BE2C (cell line): ENCODE results near the gene GLCE.
"Not testable (repeated sequence)": the region's sequence is repeated elsewhere in the genome, so short reads cannot be mapped to it uniquely, and the experiment has no call there.

Experiments
- DNase-seq: peaks from one replicate; pipeline ENCODE4 v3.0.0-alpha.2; 2020
- H3K27me3 ChIP-seq: fragments of 250-450 bp; sonication (Bioruptor Pico); 2 replicates; pipeline ENCODE4 v1.5.1; 2020; ENCODE audit warnings: mild to moderate bottlenecking
- H3K36me3 ChIP-seq: fragments of 250-450 bp; sonication (Bioruptor Pico); 2 replicates; pipeline ENCODE4 v1.5.1; 2020; ENCODE audit warnings: mild to moderate bottlenecking
- H3K4me1 ChIP-seq: fragments of 250-450 bp; sonication (Bioruptor Pico); 2 replicates; pipeline ENCODE4 v1.5.1; 2020
- H3K4me3 ChIP-seq: 2 replicates; pipeline ENCODE4 v1.5.1; 2011; ENCODE audit warnings: low read depth, low read length
- H3K9me3 ChIP-seq: fragments of 250-450 bp; sonication (Bioruptor Pico); 2 replicates; pipeline ENCODE4 v1.5.1; 2020
- CTCF ChIP-seq: IDR thresholded peaks from 2 replicates; pipeline ENCODE4 v1.5.1; 2012; ENCODE audit warnings: mild to moderate bottlenecking, low read depth, low read length

The GLCE gene

GRCh38 chr15:69165637-69166025 is 5.2 kb downstream of the GLCE start:
- no peak overlapping the region for H3K4me3 ChIP-seq
- no peaks in the 10 kb centered on the region for H3K27me3 ChIP-seq
- H3K36me3 ChIP-seq, result no peaks in the 10 kb centered on the region
- no peaks in the 10 kb centered on the region for H3K9me3 ChIP-seq
- no peak for DNase-seq
- TF ChIP-seq CTCF, result no peak
- H3K4me1 ChIP-seq, result peaks cover 3% of the 10 kb centered on the region; the same call in 1 of the 2 replicates

GRCh38 chr15:69167218-69167846 is 6.9 kb downstream of the GLCE start:
- H3K9me3 ChIP-seq, result no peaks in the 10 kb centered on the region
- no peak overlapping the region for H3K4me3 ChIP-seq
- no peaks in the 10 kb centered on the region for H3K36me3 ChIP-seq

GRCh38 chr15:69168361-69168760 is 7.9 kb downstream of the GLCE start:
- H3K27me3 ChIP-seq, H3K9me3 ChIP-seq, DNase-seq, H3K4me1 ChIP-seq, H3K36me3 ChIP-seq, H3K4me3 ChIP-seq: not testable (repeated sequence)

More at GRCh38 chr15:69167218-69167846, 6.9 kb downstream of the GLCE start:
- H3K27me3 ChIP-seq, result no peaks in the 10 kb centered on the region
- DNase-seq, result no peak
- H3K4me1 ChIP-seq, result peaks cover 3% of the 10 kb centered on the region; the same call in 1 of the 2 replicates
- no peak for TF ChIP-seq CTCF

- H3K4me3 ChIP-seq, H3K36me3 ChIP-seq, H3K27me3 ChIP-seq, DNase-seq, H3K9me3 ChIP-seq, H3K4me1 ChIP-seq: not testable (repeated sequence)
Observed at GRCh38 chr15:69169540-69169939, 9.1 kb downstream of the GLCE start.

- TF ChIP-seq CTCF, result no peak
- no peaks in the 10 kb centered on the region for H3K27me3 ChIP-seq
- no peak overlapping the region for H3K4me3 ChIP-seq
- peaks cover 3% of the 10 kb centered on the region; the same call in 1 of the 2 replicates for H3K4me1 ChIP-seq
- no peaks in the 10 kb centered on the region for H3K36me3 ChIP-seq
- H3K9me3 ChIP-seq, result no peaks in the 10 kb centered on the region
- peak; percentile 23 for DNase-seq
Observed at GRCh38 chr15:69170597-69170996, 10.2 kb downstream of the GLCE start.

GRCh38 chr15:69172847-69173246 is 12.4 kb downstream of the GLCE start:
- H3K27me3 ChIP-seq, result no peaks in the 10 kb centered on the region
- no peak for DNase-seq
- no peaks in the 10 kb centered on the region for H3K36me3 ChIP-seq
- H3K9me3 ChIP-seq, result no peaks in the 10 kb centered on the region
- peaks cover 3% of the 10 kb centered on the region; the same call in 1 of the 2 replicates for H3K4me1 ChIP-seq
- no peak for TF ChIP-seq CTCF
- no peak overlapping the region for H3K4me3 ChIP-seq

GRCh38 chr15:69175536-69175935 is 15.1 kb downstream of the GLCE start:
- Histone ChIP-seq H3K27me3 (no peaks in the 10 kb centered on the region), H3K4me3 (no peak overlapping the region), H3K36me3 (no peaks in the 10 kb centered on the region), H3K4me1 (peaks cover under 1% of the 10 kb centered on the region; the same call in 1 of the 2 replicates), H3K9me3 (no peaks in the 10 kb centered on the region)
- TF ChIP-seq CTCF, result no peak
- no peak for DNase-seq
